Right lobe of liver (tissue), 4 donors: Measurements from ENCODE around the gene CENPC.

Experiments
- POLR2A ChIP-seq: fragments of 450-650 bp; IDR thresholded peaks from one replicate; pipeline ENCODE4 v1.6.1; 2017; ENCODE audit warnings: antibody characterized with exemption, mild to moderate bottlenecking
- TF ChIP-seq, protein P1 (sequence below), 4 donors: fragments of 200-600 bp in 3 of 4; fragments of 450-650 bp in 1 of 4; IDR thresholded peaks; one replicate each; pipeline versions ENCODE4 v1.5.1 to v1.8.0; 2016 to 2022; ENCODE audit warnings: antibody characterized with exemption in 4 of 4, mild to moderate bottlenecking in 2 of 4
- donor health status: DM: no; HTN: no; CAD: no.
- donor health status: DM: no; HTN: no; CAD: no.
- donor health status: DM: no; HTN: yes; CAD: no.

DNA sequence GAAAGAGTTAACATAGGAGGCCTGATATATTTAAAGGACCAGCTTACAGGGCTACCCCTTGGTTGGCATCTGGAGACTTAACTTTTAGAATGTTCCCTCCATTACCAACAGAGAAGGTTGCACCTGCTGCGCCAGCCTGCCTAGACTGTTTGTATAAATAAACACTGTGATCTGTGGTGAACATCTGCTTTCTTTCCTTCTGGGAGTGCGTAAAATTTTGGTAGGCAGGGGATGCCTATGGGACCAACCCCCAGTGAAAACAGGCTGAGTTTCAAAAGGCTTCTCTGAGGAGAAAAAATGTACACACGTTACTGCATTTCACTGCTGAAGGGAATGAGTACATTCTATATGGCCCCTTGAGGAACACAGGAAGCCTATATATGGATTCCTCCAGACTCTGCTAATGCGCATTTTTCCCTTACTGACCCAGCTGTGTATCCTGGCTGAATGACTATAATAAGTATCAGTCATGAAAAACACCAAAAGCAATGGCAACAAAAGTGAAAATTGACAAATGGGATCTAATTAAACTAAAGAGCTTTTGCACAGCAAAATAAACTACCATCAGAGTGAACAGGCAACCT is 13.8 kb downstream of the CENPC start:
- TF ChIP-seq, protein P1, sequence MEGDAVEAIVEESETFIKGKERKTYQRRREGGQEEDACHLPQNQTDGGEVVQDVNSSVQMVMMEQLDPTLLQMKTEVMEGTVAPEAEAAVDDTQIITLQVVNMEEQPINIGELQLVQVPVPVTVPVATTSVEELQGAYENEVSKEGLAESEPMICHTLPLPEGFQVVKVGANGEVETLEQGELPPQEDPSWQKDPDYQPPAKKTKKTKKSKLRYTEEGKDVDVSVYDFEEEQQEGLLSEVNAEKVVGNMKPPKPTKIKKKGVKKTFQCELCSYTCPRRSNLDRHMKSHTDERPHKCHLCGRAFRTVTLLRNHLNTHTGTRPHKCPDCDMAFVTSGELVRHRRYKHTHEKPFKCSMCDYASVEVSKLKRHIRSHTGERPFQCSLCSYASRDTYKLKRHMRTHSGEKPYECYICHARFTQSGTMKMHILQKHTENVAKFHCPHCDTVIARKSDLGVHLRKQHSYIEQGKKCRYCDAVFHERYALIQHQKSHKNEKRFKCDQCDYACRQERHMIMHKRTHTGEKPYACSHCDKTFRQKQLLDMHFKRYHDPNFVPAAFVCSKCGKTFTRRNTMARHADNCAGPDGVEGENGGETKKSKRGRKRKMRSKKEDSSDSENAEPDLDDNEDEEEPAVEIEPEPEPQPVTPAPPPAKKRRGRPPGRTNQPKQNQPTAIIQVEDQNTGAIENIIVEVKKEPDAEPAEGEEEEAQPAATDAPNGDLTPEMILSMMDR (IDR thresholded peaks at IDR 0.05): no peak
- TF ChIP-seq POLR2A: no peak
